RWPE2 (cell line): ENCODE data around the gene CTR9.

ENCODE experiments used
- ATAC-seq: fragments of 200-7000 bp; cut with Tn5 transposase; 3 replicates; pipeline ENCODE4 v1.9.1; 2021; ENCODE audit warnings: low read depth
- DNase-seq: peaks from one replicate; pipeline ENCODE4 v3.0.0-alpha.2; 2020; ENCODE audit warnings: low spot score
- H3K27ac ChIP-seq: fragments of 450-650 bp; 2 replicates; pipeline ENCODE4 v1.5.1; 2017; ENCODE audit warnings: mild to moderate bottlenecking; ENCODE audit not compliant: poor library complexity, severe bottlenecking
- H3K27me3 ChIP-seq: fragments of 250-450 bp; sonication (Bioruptor Pico); 2 replicates; pipeline ENCODE4 v1.5.1; 2021; ENCODE audit warnings: mild to moderate bottlenecking, moderate library complexity; ENCODE audit not compliant: insufficient read depth, poor library complexity, severe bottlenecking
- H3K36me3 ChIP-seq: fragments of 250-450 bp; sonication (Bioruptor Pico); 2 replicates; pipeline ENCODE4 v1.5.1; 2020; ENCODE audit warnings: low read depth, mild to moderate bottlenecking, moderate library complexity
- H3K4me1 ChIP-seq: fragments of 250-450 bp; sonication (Bioruptor Pico); 2 replicates; pipeline ENCODE4 v1.5.1; 2021; ENCODE audit warnings: mild to moderate bottlenecking, moderate library complexity; ENCODE audit not compliant: insufficient read depth, poor library complexity, severe bottlenecking
- H3K4me3 ChIP-seq: fragments of 250-450 bp; sonication (Bioruptor Pico); 2 replicates; pipeline ENCODE4 v1.5.1; 2021; ENCODE audit warnings: mild to moderate bottlenecking, moderate library complexity; ENCODE audit not compliant: severe bottlenecking
- H3K9me3 ChIP-seq: fragments of 250-450 bp; sonication (Bioruptor Pico); 2 replicates; pipeline ENCODE4 v1.5.1; 2021; ENCODE audit warnings: mild to moderate bottlenecking, moderate library complexity; ENCODE audit not compliant: severe bottlenecking
- CTCF ChIP-seq: fragments of 450-650 bp; IDR thresholded peaks from one replicate; pipeline ENCODE4 v1.5.1; 2017; ENCODE audit warnings: mild to moderate bottlenecking, moderate library complexity; ENCODE audit not compliant: poor library complexity, severe bottlenecking

Gene CTR9

GRCh38 chr11:10735481-10736475 is 15.3 kb upstream of the CTR9 start:
- Histone ChIP-seq H3K4me3 (peak overlapping the region; percentile 2), H3K9me3 (no peaks in the 10 kb centered on the region), H3K27ac (peak overlapping the region; percentile 21), H3K27me3 (no peaks in the 10 kb centered on the region), H3K4me1 (peaks cover 5% of the 10 kb centered on the region), H3K36me3 (no peaks in the 10 kb centered on the region)
- DNase-seq, result peak; percentile 91
- TF ChIP-seq CTCF, result peak; percentile 99
- ATAC-seq, result peak; percentile 99

- H3K27ac ChIP-seq, result no peak overlapping the region
- DNase-seq (no peak), ATAC-seq (peak; percentile 74; the same call in 2 of the 3 replicates)
- H3K4me1 ChIP-seq, result peaks cover under 1% of the 10 kb centered on the region
- no peak overlapping the region for H3K4me3 ChIP-seq
- H3K9me3 ChIP-seq, result no peaks in the 10 kb centered on the region
- H3K36me3 ChIP-seq, result no peaks in the 10 kb centered on the region
- H3K27me3 ChIP-seq, result no peaks in the 10 kb centered on the region
- TF ChIP-seq CTCF, result no peak
Measured at GRCh38 chr11:10742460-10743208, 8.4 kb upstream of the CTR9 start.

- Histone ChIP-seq H3K4me3 (no peak overlapping the region), H3K36me3 (no peaks in the 10 kb centered on the region), H3K27ac (no peak overlapping the region), H3K27me3 (no peaks in the 10 kb centered on the region), H3K9me3 (no peaks in the 10 kb centered on the region), H3K4me1 (peaks cover 3% of the 10 kb centered on the region)
- ATAC-seq (no peak), DNase-seq (no peak)
- no peak for TF ChIP-seq CTCF
Measured at GRCh38 chr11:10743354-10744000, 7.6 kb upstream of the CTR9 start.

- Histone ChIP-seq H3K4me1 (peaks cover 3% of the 10 kb centered on the region), H3K36me3 (no peaks in the 10 kb centered on the region), H3K27ac (no peak overlapping the region), H3K9me3 (no peaks in the 10 kb centered on the region), H3K4me3 (no peak overlapping the region), H3K27me3 (no peaks in the 10 kb centered on the region)
- no peak for TF ChIP-seq CTCF
- DNase-seq (no peak), ATAC-seq (no peak)
Measured at GRCh38 chr11:10744206-10744605, 6.8 kb upstream of the CTR9 start.
